NCI-H345 treated with DMSO at 0.1 percent for 48 hours (cell line): ENCODE measurements around the gene ADM5.

Experiments
- DNase-seq: peaks from one replicate; lab custom pipeline; 2025; ENCODE audit not compliant: unreplicated experiment; lab: John Stamatoyannopoulos, UW

The ADM5 gene

GRCh38 chr19:49689133-49690078 is at the start of gene ADM5:
Gene ADM5, plus strand, starts transcription at chr19:49689594. Its CDS starts 244 bp downstream, at chr19:49689838.
- DNase-seq = peak; percentile 30

GRCh38 chr19:49640113-49640898 is 49.1 kb upstream of the ADM5 start, which contains the start of gene RRAS:
Gene RRAS, minus strand, starts transcription at chr19:49640143. Its CDS starts 45 bp downstream, at chr19:49640098.
- DNase-seq = peak; percentile 78

GRCh38 chr19:49641688-49642491 is 47.5 kb upstream of the ADM5 start, which contains the start of gene SCAF1:
Gene SCAF1, plus strand, starts transcription at chr19:49642209. Its CDS starts 2,818 bp downstream, at chr19:49645027.
- DNase-seq = peak; percentile 92

GRCh38 chr19:49642492-49643035 is 46.8 kb upstream of the ADM5 start:
- no peak for DNase-seq

- no peak for DNase-seq
Measured at GRCh38 chr19:49643466-49643865, 45.9 kb upstream of the ADM5 start.

GRCh38 chr19:49645592-49645991 is 43.8 kb upstream of the ADM5 start:
- no peak for DNase-seq

GRCh38 chr19:49645995-49646394 is 43.4 kb upstream of the ADM5 start:
- no peak for DNase-seq

GRCh38 chr19:49646586-49646985 is 42.8 kb upstream of the ADM5 start:
- DNase-seq = no peak

GRCh38 chr19:49651029-49651819 is 38.2 kb upstream of the ADM5 start:
- no peak for DNase-seq

- DNase-seq = no peak
Measured at GRCh38 chr19:49651820-49652550, 37.4 kb upstream of the ADM5 start.

GRCh38 chr19:49652551-49653465 is 36.6 kb upstream of the ADM5 start:
- DNase-seq = no peak

- no peak for DNase-seq
Measured at GRCh38 chr19:49653466-49653806, 36.0 kb upstream of the ADM5 start.

- no peak for DNase-seq
Measured at GRCh38 chr19:49654581-49654980, 34.8 kb upstream of the ADM5 start.

- DNase-seq = no peak
Measured at GRCh38 chr19:49655570-49656455, 33.6 kb upstream of the ADM5 start.

- DNase-seq = no peak
Measured at GRCh38 chr19:49656456-49657109, 32.8 kb upstream of the ADM5 start.

GRCh38 chr19:49657493-49658138 is 31.8 kb upstream of the ADM5 start:
- no peak for DNase-seq
